NCI-H1436 treated with DMSO at 0.1 percent for 48 hours (cell line): ENCODE measurements around the gene HECTD2.
"Not testable (repeated sequence)": the region's sequence is repeated elsewhere in the genome, so short reads cannot be mapped to it uniquely, and the experiment has no call there.

ENCODE experiments used
- DNase-seq: peaks from one replicate; lab custom pipeline; 2025; lab: John Stamatoyannopoulos, UW

Gene HECTD2

DNA sequence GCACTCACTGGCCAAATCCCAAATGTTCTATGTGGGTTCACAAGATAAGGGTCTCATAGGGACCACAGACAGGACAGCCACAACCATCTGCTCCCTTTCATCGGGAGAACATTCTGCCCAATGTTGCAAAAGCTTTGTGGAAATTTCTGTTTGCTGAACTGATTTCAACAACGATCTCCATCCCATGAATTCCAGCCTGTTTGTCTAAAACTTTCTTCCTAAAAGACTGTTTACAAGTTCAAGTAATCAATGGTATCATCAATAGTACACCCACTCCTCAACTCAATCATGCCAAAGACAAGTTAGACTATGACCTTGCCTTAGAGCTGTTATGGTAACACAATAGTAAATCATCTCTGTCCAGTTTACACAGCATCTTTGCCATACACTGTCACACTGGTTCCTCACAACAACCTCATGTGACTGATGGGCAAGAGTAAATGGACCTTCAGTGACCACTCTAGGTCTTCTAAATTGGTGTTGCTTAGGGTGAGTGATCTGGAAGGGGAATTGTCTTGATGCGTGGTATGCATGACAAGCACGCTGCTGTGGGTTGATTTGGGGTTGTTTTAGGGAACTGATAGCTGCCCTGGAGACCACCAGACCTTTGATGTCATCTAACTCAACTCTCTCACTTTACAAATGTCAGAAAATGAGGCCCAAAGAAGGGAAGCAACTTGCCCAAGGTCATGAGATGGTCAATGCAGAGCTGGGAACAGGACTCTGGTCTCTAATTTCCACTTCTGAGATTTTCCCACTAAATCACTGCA is 127.7 kb downstream of the HECTD2 start:
- no peak for DNase-seq

DNA sequence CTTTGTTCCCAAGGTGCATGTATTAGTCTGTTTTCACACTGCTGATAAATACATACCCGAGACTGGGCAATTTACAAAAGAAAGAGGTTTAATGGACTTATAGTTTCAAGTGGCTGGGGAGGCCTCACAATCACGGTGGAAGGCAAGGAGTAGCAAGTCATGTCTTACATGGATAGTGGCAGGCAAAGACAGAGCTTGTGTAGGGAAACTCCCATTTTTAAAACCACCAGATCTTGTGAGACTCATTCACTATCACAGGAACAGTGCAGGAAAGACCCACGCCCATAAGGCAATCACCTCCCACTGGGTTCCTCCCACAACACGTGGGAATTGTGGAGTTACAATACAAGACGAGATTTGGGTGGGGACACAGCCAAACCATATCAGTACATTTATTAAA is 129.8 kb downstream of the HECTD2 start:
- no peak for DNase-seq

- no peak for DNase-seq
Observed at GRCh38 chr10:91540733-91541132, 130.6 kb downstream of the HECTD2 start.

DNA sequence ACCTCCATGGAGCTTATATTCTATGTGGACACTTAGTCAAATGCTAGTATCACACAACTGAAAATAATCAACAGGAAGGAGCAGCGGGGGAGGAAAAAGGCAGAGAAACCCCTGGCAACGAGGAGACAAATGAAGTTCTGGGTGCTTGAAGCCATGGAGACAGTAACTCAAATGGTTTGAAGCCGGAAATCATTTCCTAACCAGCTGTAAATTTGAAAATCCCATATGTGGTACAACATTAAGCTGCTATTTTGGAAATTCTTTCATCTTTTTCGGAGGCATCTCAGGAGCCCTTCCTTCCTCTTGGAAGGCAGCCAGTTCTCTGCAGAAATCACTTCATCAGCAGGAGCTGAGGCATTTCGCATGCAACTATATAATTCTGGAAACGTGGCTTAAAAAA is 131.3 kb downstream of the HECTD2 start:
- DNase-seq, result no peak

DNA sequence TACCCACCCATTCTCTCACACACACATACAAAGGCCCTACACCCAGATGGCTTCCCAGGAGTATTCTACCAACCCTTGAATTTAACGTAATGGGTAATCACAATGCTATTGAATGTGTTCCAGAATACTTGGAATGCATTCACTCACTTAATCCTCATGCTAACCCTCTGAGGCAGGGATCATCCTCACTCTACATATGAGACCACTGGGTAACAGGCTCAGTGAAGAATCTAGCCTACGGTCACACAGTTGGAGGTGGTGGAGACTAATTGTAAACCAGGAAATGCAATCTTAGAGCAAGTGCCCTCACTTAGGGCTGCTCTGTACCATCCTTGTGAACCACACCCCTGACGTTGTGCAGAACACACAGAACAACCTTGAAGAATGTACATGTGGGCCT is 135.2 kb downstream of the HECTD2 start:
- no peak for DNase-seq

DNA sequence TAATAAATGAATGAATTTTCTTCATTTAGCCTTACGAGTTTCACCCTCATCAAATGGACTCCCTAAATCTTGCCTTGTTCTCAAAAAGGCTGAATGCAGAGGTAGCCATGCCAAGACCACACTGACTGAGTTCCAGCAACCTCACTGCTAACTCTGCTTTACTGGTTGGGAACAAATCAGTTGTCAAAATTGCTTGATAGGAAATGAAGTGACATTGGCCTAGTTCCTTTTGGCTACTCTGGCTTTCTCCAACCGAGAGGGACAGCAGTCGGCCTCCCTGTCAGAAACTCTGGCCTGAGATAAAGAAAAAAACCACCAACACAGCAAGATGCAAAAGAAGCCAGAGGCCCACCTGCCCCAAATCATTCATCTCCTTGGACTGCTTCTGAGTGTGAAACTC is 135.7 kb downstream of the HECTD2 start:
- DNase-seq, result no peak

- no peak for DNase-seq
Observed at GRCh38 chr10:91549262-91549661, 139.1 kb downstream of the HECTD2 start.

DNA sequence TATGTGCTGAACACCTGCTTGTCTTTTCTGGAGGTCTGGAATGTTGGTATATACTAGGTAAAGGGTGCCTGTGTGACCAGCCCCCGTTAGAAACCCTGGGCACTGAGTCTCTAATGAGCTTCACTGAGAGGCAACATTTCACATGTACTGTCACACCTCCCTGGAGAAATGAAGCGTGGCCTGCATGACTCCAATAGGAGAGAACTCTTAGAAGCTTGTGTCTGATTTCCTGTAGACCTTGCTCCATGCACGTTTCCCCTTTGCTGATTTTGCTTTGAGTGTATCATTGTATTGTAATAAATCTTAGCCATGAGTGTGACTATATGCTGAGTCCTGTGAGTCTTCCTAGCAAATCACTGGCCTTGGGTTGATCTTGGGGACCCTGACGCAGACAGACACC is 139.9 kb downstream of the HECTD2 start:
- no peak for DNase-seq

DNA sequence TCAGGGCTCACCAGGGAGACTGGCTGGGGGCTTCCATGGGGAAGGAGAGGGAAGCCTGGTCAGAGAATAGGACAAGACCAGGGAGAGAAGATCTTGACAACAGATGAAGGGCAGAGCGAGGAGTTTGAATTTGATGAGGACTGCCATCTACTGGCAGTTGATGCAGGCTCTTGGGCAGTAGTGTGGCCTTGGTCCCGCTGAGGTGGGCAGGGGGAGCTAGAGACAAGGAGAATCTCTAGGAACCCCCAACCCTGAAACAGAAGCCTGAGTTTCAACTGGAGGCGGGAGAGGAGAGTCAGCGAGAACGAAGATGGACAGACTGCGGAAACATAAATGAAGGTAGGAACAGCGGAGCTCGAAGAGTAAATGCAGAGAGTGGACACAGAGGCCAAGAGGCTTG is 141.7 kb downstream of the HECTD2 start:
- no peak for DNase-seq

DNA sequence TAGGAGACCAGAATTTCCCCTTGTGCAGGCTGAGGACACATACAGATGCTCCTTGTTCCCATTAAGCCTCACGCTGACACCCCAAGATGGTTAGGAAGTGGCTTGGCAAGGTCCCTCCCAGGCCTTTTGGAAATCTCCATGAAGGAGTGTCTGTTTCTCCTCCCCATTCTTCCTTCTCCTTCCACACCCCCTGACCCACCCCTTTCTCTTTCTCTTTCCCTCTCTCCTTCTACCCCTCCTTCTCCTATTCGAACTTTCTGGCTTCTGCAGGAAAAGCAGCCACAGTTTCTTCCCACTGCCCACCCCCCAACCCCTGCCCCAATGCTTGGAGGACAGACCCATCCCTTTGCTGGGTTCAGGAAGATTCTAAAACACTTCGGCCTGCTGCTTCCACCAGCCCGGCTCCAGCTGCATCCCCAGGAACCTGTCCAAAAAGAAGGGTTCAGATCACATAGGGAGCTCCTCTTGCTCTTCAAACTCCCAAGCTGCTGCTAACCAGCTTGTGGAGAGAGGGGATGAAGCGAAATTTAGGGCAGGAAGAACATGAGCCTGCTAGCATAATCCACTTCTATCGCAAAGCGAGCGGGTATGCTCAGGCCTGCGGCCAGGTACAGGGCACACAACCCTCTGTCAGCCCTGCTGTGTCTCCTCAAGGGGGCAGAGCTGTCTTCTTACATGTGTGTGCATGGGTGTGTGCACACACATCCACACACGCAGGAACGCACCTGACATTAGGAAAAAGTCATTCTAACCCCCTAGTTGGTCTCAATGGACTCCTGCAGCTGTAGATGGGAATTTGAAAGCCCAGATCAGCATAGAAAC is 142.3 kb downstream of the HECTD2 start:
- DNase-seq, result no peak

DNA sequence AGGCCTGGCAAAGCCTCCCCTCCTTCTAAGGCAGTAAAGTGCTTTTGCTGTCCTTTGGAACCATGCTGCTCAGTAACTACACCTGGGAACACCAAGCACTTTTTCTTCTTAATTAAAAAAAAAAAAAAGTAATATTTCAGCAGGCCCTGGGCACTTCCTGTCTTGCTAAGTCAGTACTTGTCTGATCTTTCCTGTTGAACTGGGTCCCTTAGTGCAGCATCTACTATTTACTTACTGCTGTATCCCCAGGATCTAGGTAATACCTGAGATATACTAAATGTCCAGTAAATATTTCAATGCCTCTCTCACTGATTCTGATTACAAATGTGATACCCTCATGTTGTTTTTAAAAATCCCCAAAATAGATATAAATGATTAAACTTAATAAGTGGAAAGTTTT is 145.3 kb downstream of the HECTD2 start:
- DNase-seq, result no peak

- DNase-seq, result no peak
Observed at GRCh38 chr10:91556691-91557566, 146.8 kb downstream of the HECTD2 start.

DNA sequence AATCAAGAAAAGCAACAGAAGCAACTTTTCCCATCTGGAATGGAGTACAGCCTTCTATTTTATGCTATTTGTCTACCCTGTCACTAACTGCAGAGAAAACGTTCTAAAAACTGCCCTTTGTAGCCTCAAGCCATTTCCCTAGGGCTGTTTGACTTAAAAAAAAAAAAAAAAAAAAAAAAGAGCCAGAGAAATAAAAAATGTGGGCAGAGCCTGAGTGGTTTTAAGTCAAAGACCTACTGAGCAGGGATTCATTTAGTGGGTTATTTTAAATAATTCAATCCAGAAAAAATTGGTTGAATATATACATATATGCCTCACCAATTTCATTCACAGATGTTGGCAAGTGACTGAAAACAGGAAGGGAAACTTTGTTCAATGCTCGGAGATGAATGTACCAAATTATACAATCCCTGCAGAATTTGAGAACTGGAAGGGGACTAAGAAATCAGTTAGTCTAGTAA is 147.5 kb downstream of the HECTD2 start:
- no peak for DNase-seq

- DNase-seq, result no peak
Observed at GRCh38 chr10:91558473-91558872, 148.3 kb downstream of the HECTD2 start.

- no peak for DNase-seq
Observed at GRCh38 chr10:91559169-91559568, 149.0 kb downstream of the HECTD2 start.

DNA sequence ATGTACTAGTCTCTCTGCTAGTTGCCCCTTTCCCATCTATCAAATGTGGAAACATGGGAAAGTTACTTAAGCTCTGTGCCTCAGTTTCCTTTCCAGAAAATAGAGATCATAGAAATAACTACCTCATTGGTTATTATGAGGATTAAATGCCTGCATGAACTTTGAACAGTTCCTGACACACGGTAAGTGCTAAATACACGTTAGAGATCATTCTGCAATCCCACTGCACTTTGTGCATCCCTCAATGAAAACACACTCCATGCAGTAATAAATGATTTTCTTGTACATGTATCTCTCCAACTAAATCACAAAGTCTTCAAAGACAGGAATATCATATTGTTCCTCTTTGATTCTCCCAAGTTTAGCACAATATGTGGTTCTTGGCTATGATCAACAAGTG is 149.6 kb downstream of the HECTD2 start:
- no peak for DNase-seq

DNA sequence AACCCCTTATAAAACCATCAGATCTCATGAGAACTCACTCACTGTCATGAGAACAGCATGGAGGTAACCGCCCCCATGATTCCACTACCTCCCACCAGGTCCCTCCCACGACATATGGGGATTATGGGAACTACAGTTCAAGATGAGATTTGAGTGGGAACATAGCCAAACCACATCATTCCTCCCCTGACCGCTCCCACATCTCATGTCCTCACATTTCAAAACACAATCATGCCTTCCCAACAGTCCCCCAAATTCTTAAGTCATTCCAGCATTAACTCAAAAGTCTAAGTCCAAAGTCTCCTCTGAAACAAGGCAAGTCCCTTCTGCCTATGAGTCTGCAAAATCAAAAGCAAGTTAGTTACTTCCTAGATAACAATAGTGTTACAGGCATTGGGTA is 150.7 kb downstream of the HECTD2 start:
- not testable (repeated sequence) for DNase-seq

- DNase-seq, result no peak
Observed at GRCh38 chr10:91562839-91563581, 152.9 kb downstream of the HECTD2 start.

GRCh38 chr10:91564026-91564425 is 153.9 kb downstream of the HECTD2 start:
- no peak for DNase-seq
